HCT116 (cell line): ENCODE results near the gene A2M.

Experiments
- CEBPB ChIP-seq: IDR thresholded peaks from 2 replicates; pipeline ENCODE4 v1.6.1; 2012; ENCODE audit warnings: low read depth
- EZH2 ChIP-seq: fragments of 200-600 bp; sonication (generic); IDR thresholded peaks from 2 replicates; pipeline ENCODE4 v1.6.1; 2017; ENCODE audit warnings: antibody characterized with exemption, mixed run types
- EZH2phosphoT487 ChIP-seq: fragments of 200-600 bp; IDR thresholded peaks from 2 replicates; pipeline ENCODE4 v1.6.1; 2018; ENCODE audit warnings: antibody characterized with exemption, borderline replicate concordance
- MAX ChIP-seq: IDR thresholded peaks from 2 replicates; pipeline ENCODE4 v1.6.1; 2012
- POLR2A ChIP-seq: IDR thresholded peaks from 2 replicates; pipeline ENCODE4 v1.7.0; 2011; ENCODE audit warnings: borderline replicate concordance; ENCODE audit not compliant: insufficient read depth, insufficient read length; ENCODE audit errors: extremely low read depth
- POLR2AphosphoS5 ChIP-seq: IDR thresholded peaks from 2 replicates; pipeline ENCODE4 v1.6.1; 2011; ENCODE audit warnings: mild to moderate bottlenecking, low read depth, low read length, moderate library complexity
- RAD21 ChIP-seq: IDR thresholded peaks from 2 replicates; pipeline ENCODE4 v1.6.1; 2012; ENCODE audit warnings: low read depth, mild to moderate bottlenecking
- SRF ChIP-seq: IDR thresholded peaks from 2 replicates; pipeline ENCODE4 v1.6.1; 2012; ENCODE audit warnings: low read depth
- TCF7L2 ChIP-seq: IDR thresholded peaks from 2 replicates; pipeline ENCODE4 v1.7.0; 2011; ENCODE audit warnings: borderline replicate concordance, inconsistent platforms; ENCODE audit not compliant: insufficient read depth, insufficient read length; ENCODE audit errors: extremely low read depth
- ZBTB33 ChIP-seq: IDR thresholded peaks from 2 replicates; pipeline ENCODE4 v1.6.1; 2011; ENCODE audit warnings: mild to moderate bottlenecking, low read length, moderate library complexity; ENCODE audit not compliant: insufficient replicate concordance; ENCODE audit errors: extremely low read depth
- ZFX ChIP-seq: fragments of 450-650 bp; IDR thresholded peaks from 2 replicates; pipeline ENCODE4 v1.6.1; 2017
- TF ChIP-seq, protein P1 (sequence below), 3 experiments: fragments of 200-600 bp in 1 of 3; sonication (generic) in 1 of 3; IDR thresholded peaks in 2 of 3; conservative IDR thresholded peaks in 1 of 3; 2 replicates each; pipeline ENCODE4 v1.5.1; 2012 to 2017; ENCODE audit warnings: low read depth in 2 of 3, low read length in 2 of 3, antibody characterized with exemption in 1 of 3, borderline replicate concordance in 1 of 3, control low read depth in 1 of 3, mild to moderate bottlenecking in 1 of 3, mixed read lengths in 1 of 3, mixed run types in 1 of 3, moderate library complexity in 1 of 3; ENCODE audit not compliant: insufficient read depth in 1 of 3
- TF ChIP-seq, protein P2 (sequence below): IDR thresholded peaks from 2 replicates; pipeline ENCODE4 v1.6.1; 2012; ENCODE audit warnings: low read depth

- TF ChIP-seq, protein P1, sequence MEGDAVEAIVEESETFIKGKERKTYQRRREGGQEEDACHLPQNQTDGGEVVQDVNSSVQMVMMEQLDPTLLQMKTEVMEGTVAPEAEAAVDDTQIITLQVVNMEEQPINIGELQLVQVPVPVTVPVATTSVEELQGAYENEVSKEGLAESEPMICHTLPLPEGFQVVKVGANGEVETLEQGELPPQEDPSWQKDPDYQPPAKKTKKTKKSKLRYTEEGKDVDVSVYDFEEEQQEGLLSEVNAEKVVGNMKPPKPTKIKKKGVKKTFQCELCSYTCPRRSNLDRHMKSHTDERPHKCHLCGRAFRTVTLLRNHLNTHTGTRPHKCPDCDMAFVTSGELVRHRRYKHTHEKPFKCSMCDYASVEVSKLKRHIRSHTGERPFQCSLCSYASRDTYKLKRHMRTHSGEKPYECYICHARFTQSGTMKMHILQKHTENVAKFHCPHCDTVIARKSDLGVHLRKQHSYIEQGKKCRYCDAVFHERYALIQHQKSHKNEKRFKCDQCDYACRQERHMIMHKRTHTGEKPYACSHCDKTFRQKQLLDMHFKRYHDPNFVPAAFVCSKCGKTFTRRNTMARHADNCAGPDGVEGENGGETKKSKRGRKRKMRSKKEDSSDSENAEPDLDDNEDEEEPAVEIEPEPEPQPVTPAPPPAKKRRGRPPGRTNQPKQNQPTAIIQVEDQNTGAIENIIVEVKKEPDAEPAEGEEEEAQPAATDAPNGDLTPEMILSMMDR (IDR thresholded peaks at IDR 0.05 in 2 of 3, conservative IDR thresholded peaks at IDR 0.05 in 1 of 3; ENCODE audit: borderline replicate concordance in 1 of 3, insufficient read depth in 1 of 3, low read depth in 2 of 3, low read length in 2 of 3): no peak
- TF ChIP-seq EZH2 (no peak), MAX (no peak), CEBPB (no peak), ZBTB33 (no peak), EZH2phosphoT487 (no peak), TCF7L2 (no peak), SRF (no peak), POLR2AphosphoS5 (no peak), POLR2A (no peak), RAD21 (no peak), ZFX (no peak)
- TF ChIP-seq, protein P2, sequence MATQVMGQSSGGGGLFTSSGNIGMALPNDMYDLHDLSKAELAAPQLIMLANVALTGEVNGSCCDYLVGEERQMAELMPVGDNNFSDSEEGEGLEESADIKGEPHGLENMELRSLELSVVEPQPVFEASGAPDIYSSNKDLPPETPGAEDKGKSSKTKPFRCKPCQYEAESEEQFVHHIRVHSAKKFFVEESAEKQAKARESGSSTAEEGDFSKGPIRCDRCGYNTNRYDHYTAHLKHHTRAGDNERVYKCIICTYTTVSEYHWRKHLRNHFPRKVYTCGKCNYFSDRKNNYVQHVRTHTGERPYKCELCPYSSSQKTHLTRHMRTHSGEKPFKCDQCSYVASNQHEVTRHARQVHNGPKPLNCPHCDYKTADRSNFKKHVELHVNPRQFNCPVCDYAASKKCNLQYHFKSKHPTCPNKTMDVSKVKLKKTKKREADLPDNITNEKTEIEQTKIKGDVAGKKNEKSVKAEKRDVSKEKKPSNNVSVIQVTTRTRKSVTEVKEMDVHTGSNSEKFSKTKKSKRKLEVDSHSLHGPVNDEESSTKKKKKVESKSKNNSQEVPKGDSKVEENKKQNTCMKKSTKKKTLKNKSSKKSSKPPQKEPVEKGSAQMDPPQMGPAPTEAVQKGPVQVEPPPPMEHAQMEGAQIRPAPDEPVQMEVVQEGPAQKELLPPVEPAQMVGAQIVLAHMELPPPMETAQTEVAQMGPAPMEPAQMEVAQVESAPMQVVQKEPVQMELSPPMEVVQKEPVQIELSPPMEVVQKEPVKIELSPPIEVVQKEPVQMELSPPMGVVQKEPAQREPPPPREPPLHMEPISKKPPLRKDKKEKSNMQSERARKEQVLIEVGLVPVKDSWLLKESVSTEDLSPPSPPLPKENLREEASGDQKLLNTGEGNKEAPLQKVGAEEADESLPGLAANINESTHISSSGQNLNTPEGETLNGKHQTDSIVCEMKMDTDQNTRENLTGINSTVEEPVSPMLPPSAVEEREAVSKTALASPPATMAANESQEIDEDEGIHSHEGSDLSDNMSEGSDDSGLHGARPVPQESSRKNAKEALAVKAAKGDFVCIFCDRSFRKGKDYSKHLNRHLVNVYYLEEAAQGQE: no peak
Measured at GRCh38 chr12:9122091-9122609, 6.4 kb upstream of the A2M start.
